GM19239 (cell line): ENCODE measurements around the gene BPIFB3.

Source experiments
- DNase-seq: peaks from one replicate; pipeline ENCODE4 v3.0.0; 2011; ENCODE audit warnings: low spot score; ENCODE audit not compliant: insufficient read length
- FAIRE-seq: peaks from 2 replicates; lab custom pipeline; 2011; peaks lifted over from hg19 to GRCh38; lab: Jason Lieb, UNC

BPIFB3 gene

GRCh38 chr20:33059741-33060390 is 6.2 kb downstream of the BPIFB3 start:
- no peak for DNase-seq
- FAIRE-seq, result no peak

- FAIRE-seq (no peak), DNase-seq (no peak)
Measured at GRCh38 chr20:33061658-33062028, 7.9 kb downstream of the BPIFB3 start.

GRCh38 chr20:33062105-33062824 is 8.6 kb downstream of the BPIFB3 start:
- no peak for FAIRE-seq
- no peak for DNase-seq

GRCh38 chr20:33062825-33063149 is 9.1 kb downstream of the BPIFB3 start:
- FAIRE-seq (no peak), DNase-seq (no peak)

GRCh38 chr20:33063271-33063670 is 9.6 kb downstream of the BPIFB3 start:
- FAIRE-seq (no peak), DNase-seq (no peak)

- FAIRE-seq (no peak), DNase-seq (no peak)
Measured at GRCh38 chr20:33064572-33065287, 11.0 kb downstream of the BPIFB3 start.

GRCh38 chr20:33065785-33066184 is 12.1 kb downstream of the BPIFB3 start:
- FAIRE-seq (no peak), DNase-seq (no peak)

- DNase-seq (no peak), FAIRE-seq (no peak)
Measured at GRCh38 chr20:33067806-33068205, 14.1 kb downstream of the BPIFB3 start.

GRCh38 chr20:33068251-33068939 is 14.7 kb downstream of the BPIFB3 start:
- DNase-seq (no peak), FAIRE-seq (no peak)

GRCh38 chr20:33069673-33070072 is 16.0 kb downstream of the BPIFB3 start:
- FAIRE-seq, result no peak
- DNase-seq, result no peak

GRCh38 chr20:33070111-33071053 is 16.7 kb downstream of the BPIFB3 start:
- FAIRE-seq, result no peak
- DNase-seq, result no peak

- DNase-seq (no peak), FAIRE-seq (no peak)
Measured at GRCh38 chr20:33071198-33071597, 17.5 kb downstream of the BPIFB3 start.

GRCh38 chr20:33072362-33072761 is 18.7 kb downstream of the BPIFB3 start:
- DNase-seq (no peak), FAIRE-seq (no peak)

- DNase-seq, result no peak
- no peak for FAIRE-seq
Measured at GRCh38 chr20:33072813-33073212, 19.1 kb downstream of the BPIFB3 start.

- DNase-seq, result no peak
- FAIRE-seq, result no peak
Measured at GRCh38 chr20:33074675-33075074, 21.0 kb downstream of the BPIFB3 start.

- FAIRE-seq (no peak), DNase-seq (no peak)
Measured at GRCh38 chr20:33075281-33075680, 21.6 kb downstream of the BPIFB3 start.

GRCh38 chr20:33076662-33077372 is 23.1 kb downstream of the BPIFB3 start:
- DNase-seq (no peak), FAIRE-seq (no peak)

GRCh38 chr20:33079259-33079658 is 25.6 kb downstream of the BPIFB3 start, which contains the start of gene BPIFB4:
BPIFB4 (plus strand) TSS chr20:33079643; CDS start chr20:33081527, 1,884 bp downstream.
- DNase-seq, result no peak
- no peak for FAIRE-seq
